Measurements from ENCODE around the gene NUP93. TPM values are rescaled to one million over a fixed set of nuclear protein-coding genes. Genes with fewer than 3 reads are reported as not detected.
A peak's percentile ranks its signal among the peaks of the same experiment; 100 is the strongest.

NUP93 gene
- total RNA-seq, 2 experiments from 2014 or later: 161 to 172 TPM

- DNase-seq: no peak
- H3K9me3 Mint-ChIP-seq: no peaks in the 10 kb centered on the region
- no peak overlapping the region for H3K4me3 Mint-ChIP-seq
- CTCF ChIA-PET: interaction anchor here (0.6 to 12.9 kb wide), 3 partner anchors 9 to 156 kb away, joined by 3 to 200 read pairs (median 4); no protein-coding TSS in a partner anchor
- no peaks in the 10 kb centered on the region for H3K27me3 Mint-ChIP-seq (ENCODE audit: low read depth)
- no peak overlapping the region for H3K27ac Mint-ChIP-seq
- H3K36me3 Mint-ChIP-seq (ENCODE audit: low read depth): no peaks in the 10 kb centered on the region
- intact Hi-C loops (cut with micrococcal nuclease): no loop called here
- H3K4me1 Mint-ChIP-seq (ENCODE audit: low read depth): peaks cover 11% of the 10 kb centered on the region
Observed at GRCh38 chr16:56870276-56870888, 140.5 kb downstream of the NUP93 start.

GRCh38 chr16:56871172-56871593 lies 141.3 kb downstream of the NUP93 start:
- Mint-ChIP-seq H3K4me1 (ENCODE audit: low read depth) (peaks cover 11% of the 10 kb centered on the region), H3K36me3 (ENCODE audit: low read depth) (no peaks in the 10 kb centered on the region), H3K9me3 (no peaks in the 10 kb centered on the region), H3K27ac (no peak overlapping the region), H3K27me3 (ENCODE audit: low read depth) (no peaks in the 10 kb centered on the region), H3K4me3 (no peak overlapping the region)
- DNase-seq: peak; percentile 55
- intact Hi-C loops (cut with micrococcal nuclease): loop anchor here (1.0 kb wide), 1 partner anchor 74 kb away; no protein-coding TSS in a partner anchor
- CTCF ChIA-PET: interaction anchor here (0.6 to 12.9 kb wide), 4 partner anchors 19 to 93 kb away, joined by 3 to 200 read pairs (median 4); no protein-coding TSS in a partner anchor

DNA sequence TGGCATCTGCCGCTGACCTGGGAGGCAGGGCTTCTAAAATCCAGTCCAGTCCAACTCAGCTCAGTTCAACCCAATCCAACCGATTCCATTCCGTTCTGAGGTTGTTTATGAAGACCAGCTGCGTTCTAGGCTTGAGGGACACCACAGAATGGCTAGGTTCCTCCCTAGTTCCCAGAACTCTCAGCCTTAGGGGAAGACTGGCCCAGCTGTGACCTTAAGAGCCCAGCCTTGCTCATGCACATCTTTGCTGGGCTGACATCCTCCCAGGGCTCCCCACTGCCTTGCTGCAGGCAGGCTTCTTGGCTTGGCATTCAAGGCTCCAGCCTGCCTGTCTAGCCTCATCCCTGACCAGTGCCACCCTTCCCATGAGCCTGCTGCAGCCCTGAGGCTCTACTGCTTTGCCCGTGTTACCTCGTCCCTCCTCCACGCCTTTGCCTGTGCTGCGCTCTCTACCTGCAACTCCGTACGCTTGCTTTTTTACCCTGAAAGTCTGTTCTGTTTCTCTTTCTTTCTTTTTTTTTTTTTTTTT lies 143.0 kb downstream of the NUP93 start:
- Mint-ChIP-seq H3K9me3 (no peaks in the 10 kb centered on the region), H3K27me3 (ENCODE audit: low read depth) (no peaks in the 10 kb centered on the region), H3K36me3 (ENCODE audit: low read depth) (no peaks in the 10 kb centered on the region), H3K27ac (no peak overlapping the region), H3K4me3 (no peak overlapping the region), H3K4me1 (ENCODE audit: low read depth) (peaks cover 8% of the 10 kb centered on the region)
- intact Hi-C loops (cut with micrococcal nuclease): no loop called here
- DNase-seq: no peak
- CTCF ChIA-PET: interaction anchor here (0.9 to 12.9 kb wide), 2 partner anchors 8 to 78 kb away, joined by 3 to 200 read pairs; partner anchors contain the start of gene SLC12A3

GRCh38 chr16:56874800-56875199 lies 144.9 kb downstream of the NUP93 start:
- DNase-seq: no peak
- CTCF ChIA-PET: interaction anchor here (1.0 to 1.3 kb wide), 2 partner anchors 12 to 41 kb away, joined by 3 to 4 read pairs; no protein-coding TSS in a partner anchor
- Mint-ChIP-seq H3K9me3 (no peaks in the 10 kb centered on the region), H3K27ac (no peak overlapping the region), H3K4me3 (no peak overlapping the region), H3K27me3 (ENCODE audit: low read depth) (no peaks in the 10 kb centered on the region), H3K36me3 (ENCODE audit: low read depth) (no peaks in the 10 kb centered on the region), H3K4me1 (ENCODE audit: low read depth) (peaks cover 8% of the 10 kb centered on the region)
- intact Hi-C loops (cut with micrococcal nuclease): no loop called here

GRCh38 chr16:56876048-56876447 lies 146.1 kb downstream of the NUP93 start:
- Mint-ChIP-seq H3K36me3 (ENCODE audit: low read depth) (no peaks in the 10 kb centered on the region), H3K9me3 (no peaks in the 10 kb centered on the region), H3K27ac (no peak overlapping the region), H3K27me3 (ENCODE audit: low read depth) (no peaks in the 10 kb centered on the region), H3K4me3 (no peak overlapping the region), H3K4me1 (ENCODE audit: low read depth) (peaks cover 4% of the 10 kb centered on the region)
- intact Hi-C loops (cut with micrococcal nuclease): no loop called here
- CTCF ChIA-PET: interaction anchor here (0.6 to 1.5 kb wide), 3 partner anchors 17 to 292 kb away, joined by 4 to 5 read pairs (median 4); no protein-coding TSS in a partner anchor
- no peak for DNase-seq

GRCh38 chr16:56877486-56878182 lies 147.7 kb downstream of the NUP93 start:
- CTCF ChIA-PET: no interaction called here
- no peak overlapping the region for H3K4me3 Mint-ChIP-seq

GRCh38 chr16:56878282-56878854 lies 148.4 kb downstream of the NUP93 start:
- intact Hi-C loops (cut with micrococcal nuclease): no loop called here
- Mint-ChIP-seq H3K4me1 (ENCODE audit: low read depth) (no peaks in the 10 kb centered on the region), H3K27me3 (ENCODE audit: low read depth) (no peaks in the 10 kb centered on the region), H3K4me3 (no peak overlapping the region), H3K9me3 (no peaks in the 10 kb centered on the region), H3K27ac (no peak overlapping the region), H3K36me3 (ENCODE audit: low read depth) (no peaks in the 10 kb centered on the region)
- no peak for DNase-seq
- CTCF ChIA-PET: interaction anchor here (1.0 kb wide), 1 partner anchor 11 kb away, joined by 6 read pairs; no protein-coding TSS in a partner anchor

More at GRCh38 chr16:56877486-56878182, 147.7 kb downstream of the NUP93 start:
- DNase-seq: no peak
- H3K36me3 Mint-ChIP-seq (ENCODE audit: low read depth): no peaks in the 10 kb centered on the region
- H3K9me3 Mint-ChIP-seq: no peaks in the 10 kb centered on the region
- no peaks in the 10 kb centered on the region for H3K27me3 Mint-ChIP-seq (ENCODE audit: low read depth)
- intact Hi-C loops (cut with micrococcal nuclease): no loop called here
- H3K4me1 Mint-ChIP-seq (ENCODE audit: low read depth): no peaks in the 10 kb centered on the region
- no peak overlapping the region for H3K27ac Mint-ChIP-seq

DNA sequence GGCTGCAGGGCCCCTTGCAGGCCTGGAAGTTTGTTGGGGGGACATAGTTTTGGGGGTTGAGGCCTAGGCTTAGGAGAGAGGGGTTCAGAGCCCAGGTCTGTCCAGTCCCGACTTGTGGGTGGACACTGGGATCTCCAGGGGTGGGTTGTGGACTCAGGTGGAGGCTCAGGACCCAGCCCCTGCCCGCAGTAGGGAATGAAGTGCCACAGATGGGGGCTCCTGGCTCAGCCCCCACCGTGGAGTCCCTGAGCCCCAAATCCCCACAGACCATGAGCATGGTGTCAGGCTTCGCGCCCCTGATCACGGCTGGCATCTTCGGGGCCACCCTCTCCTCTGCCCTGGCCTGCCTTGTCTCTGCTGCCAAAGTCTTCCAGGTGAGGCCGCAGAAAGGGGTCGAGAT lies 149.3 kb downstream of the NUP93 start:
- no peak for DNase-seq
- Mint-ChIP-seq H3K4me3 (no peak overlapping the region), H3K27ac (no peak overlapping the region), H3K4me1 (ENCODE audit: low read depth) (no peaks in the 10 kb centered on the region), H3K27me3 (ENCODE audit: low read depth) (no peaks in the 10 kb centered on the region), H3K36me3 (ENCODE audit: low read depth) (no peaks in the 10 kb centered on the region), H3K9me3 (no peaks in the 10 kb centered on the region)
- intact Hi-C loops (cut with micrococcal nuclease): no loop called here
- CTCF ChIA-PET: no interaction called here

- H3K27me3 Mint-ChIP-seq (ENCODE audit: low read depth): no peaks in the 10 kb centered on the region
- H3K36me3 Mint-ChIP-seq (ENCODE audit: low read depth): no peaks in the 10 kb centered on the region
- H3K4me3 Mint-ChIP-seq: no peak overlapping the region
- no peak overlapping the region for H3K27ac Mint-ChIP-seq
- H3K9me3 Mint-ChIP-seq: no peaks in the 10 kb centered on the region
- H3K4me1 Mint-ChIP-seq (ENCODE audit: low read depth): no peaks in the 10 kb centered on the region
- no peak for DNase-seq
- intact Hi-C loops (cut with micrococcal nuclease): no loop called here
- CTCF ChIA-PET: interaction anchor here (1.1 kb wide), 1 partner anchor 11 kb away, joined by 4 read pairs; no protein-coding TSS in a partner anchor
Observed at GRCh38 chr16:56880176-56880575, 150.2 kb downstream of the NUP93 start.

DNA sequence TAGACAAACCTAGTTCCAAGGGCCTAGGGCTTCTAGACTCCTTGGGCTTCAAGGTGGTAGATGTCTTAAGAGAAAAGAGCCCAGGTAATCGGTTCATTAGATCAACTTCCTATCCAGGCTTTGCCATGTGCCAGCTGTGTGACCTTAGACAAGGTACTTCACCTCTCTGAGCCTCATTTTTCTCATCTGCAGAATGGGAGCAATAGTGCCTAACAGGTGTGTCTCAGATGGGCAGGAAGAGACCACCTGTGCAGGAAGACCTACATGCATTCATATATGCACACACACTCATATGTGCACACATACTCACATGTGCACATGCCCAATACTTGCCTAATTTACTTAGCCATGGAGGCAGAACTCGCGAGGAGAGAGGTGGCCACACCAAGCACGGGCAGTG lies 150.8 kb downstream of the NUP93 start:
- intact Hi-C loops (cut with micrococcal nuclease): no loop called here
- Mint-ChIP-seq H3K9me3 (no peaks in the 10 kb centered on the region), H3K27me3 (ENCODE audit: low read depth) (no peaks in the 10 kb centered on the region), H3K27ac (no peak overlapping the region), H3K4me1 (ENCODE audit: low read depth) (no peaks in the 10 kb centered on the region), H3K4me3 (no peak overlapping the region), H3K36me3 (ENCODE audit: low read depth) (no peaks in the 10 kb centered on the region)
- CTCF ChIA-PET: interaction anchor here (1.1 kb wide), 1 partner anchor 11 kb away, joined by 4 read pairs; no protein-coding TSS in a partner anchor
- no peak for DNase-seq

GRCh38 chr16:56882077-56882800 lies 152.3 kb downstream of the NUP93 start:
- CTCF ChIA-PET: interaction anchor here (0.9 to 1.0 kb wide), 2 partner anchors 15 to 82 kb away, joined by 3 to 5 read pairs; no protein-coding TSS in a partner anchor
- H3K27ac Mint-ChIP-seq: no peak overlapping the region

More at GRCh38 chr16:56882077-56882800, 152.3 kb downstream of the NUP93 start:
- Mint-ChIP-seq H3K9me3 (no peaks in the 10 kb centered on the region), H3K27me3 (ENCODE audit: low read depth) (no peaks in the 10 kb centered on the region), H3K4me3 (no peak overlapping the region), H3K4me1 (ENCODE audit: low read depth) (no peaks in the 10 kb centered on the region), H3K36me3 (ENCODE audit: low read depth) (no peaks in the 10 kb centered on the region)
- no peak for DNase-seq
- intact Hi-C loops (cut with micrococcal nuclease): no loop called here

Measured in activated naive CD4-positive, alpha-beta T cell treated with anti-CD3 and anti-CD28 coated beads for 36 hours (primary cell).